ENCODE results near the gene ERFE. TPM values are rescaled to one million over a fixed set of nuclear protein-coding genes. Genes with fewer than 3 reads are reported as not detected.

ERFE gene
- total and polyA plus RNA-seq, 7 donors, result 1.4 to 18.2 (median 2.8) TPM

DNA sequence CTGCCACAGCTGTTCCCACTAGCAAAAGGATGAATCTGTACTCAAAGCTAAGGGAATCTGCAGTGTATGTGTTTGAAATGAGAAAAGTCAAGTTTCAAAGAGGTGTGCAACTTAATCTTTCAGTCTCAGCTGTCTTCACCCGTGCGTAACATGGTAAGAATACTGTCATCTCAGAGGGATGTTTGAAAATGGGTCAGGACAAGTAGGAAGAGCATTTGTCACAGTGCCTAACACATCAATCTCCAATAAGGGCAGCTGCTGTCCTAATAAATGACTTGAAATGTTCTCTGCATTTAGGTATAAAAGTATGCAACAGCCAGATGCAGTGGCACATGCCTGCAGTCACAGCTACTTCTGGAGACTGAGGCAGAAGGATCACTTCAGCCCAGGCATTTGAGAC is 31.7 kb downstream of the ERFE start:
- intact Hi-C loops (cut with DNase I), result no loop called here

DNA sequence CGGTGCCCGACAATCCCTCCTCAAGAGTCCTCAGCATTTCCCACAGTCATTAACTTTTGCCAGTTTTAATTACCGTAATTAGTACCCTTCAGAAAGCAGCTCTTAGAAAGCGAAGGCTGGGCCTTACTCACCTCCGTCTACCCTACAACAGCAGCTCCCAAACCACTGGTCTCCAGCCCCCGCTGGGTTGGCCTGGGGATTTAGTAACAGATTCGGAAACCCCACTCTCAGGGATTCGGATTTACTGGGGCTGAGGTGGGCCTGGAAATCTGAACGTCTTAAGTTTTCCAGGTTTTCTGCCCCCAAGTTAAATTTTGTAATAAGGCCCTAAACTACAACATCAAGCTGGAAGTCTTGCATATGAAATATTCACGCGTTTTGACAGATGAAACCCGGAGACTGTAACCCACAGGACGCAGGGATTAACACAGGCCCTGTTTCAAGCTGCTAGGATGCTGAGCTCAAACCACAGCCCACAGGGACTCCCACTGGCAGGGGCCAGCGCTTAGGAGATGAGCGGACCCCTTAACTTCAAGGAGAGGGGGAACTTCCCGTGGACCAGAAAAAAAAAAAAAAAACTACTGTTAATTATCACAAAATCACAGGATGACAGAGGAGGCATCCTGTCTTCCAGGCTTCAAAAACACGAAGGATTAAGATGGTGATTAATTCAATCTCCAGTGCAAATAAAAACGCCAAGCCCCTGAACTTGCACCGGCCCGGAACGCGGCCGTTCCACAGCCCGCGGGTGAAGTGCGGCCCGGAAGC is 43.7 kb downstream of the ERFE start:
- Histone ChIP-seq H3K4me3 (peak overlapping the region; percentile 82), H3K9me3 (no peaks in the 10 kb centered on the region), H3K4me1 (peaks cover 34% of the 10 kb centered on the region), H3K27ac (peak overlapping the region; percentile 96), H3K27me3 (ENCODE audit: insufficient read depth in 3 of 3, low read length in 2 of 3) (no peaks in the 10 kb centered on the region), H3K36me3 (ENCODE audit: insufficient read depth in 1 of 2, low read depth in 1 of 2) (no peaks in the 10 kb centered on the region)
- intact Hi-C loops (cut with DNase I), result loop anchor here (5.0 kb wide), 1 partner anchor 60 kb away; no protein-coding TSS in a partner anchor
- DNase-seq (no peak), ATAC-seq (no peak)
- no peak for TF ChIP-seq CTCF (IDR thresholded peaks at IDR 0.05)
- 7 to 12% (median 8%) methylated on average over 27 of the region's 27 CpGs for WGBS, 3 donors

More for the DNA sequence above, 31.7 kb downstream of the ERFE start:
- Histone ChIP-seq H3K27ac (peak overlapping the region; percentile 53), H3K36me3 (ENCODE audit: insufficient read depth in 1 of 2, low read depth in 1 of 2) (peaks cover 16 to 91% of the 10 kb centered on the region in 2 donors), H3K4me1 (no peaks in the 10 kb centered on the region), H3K27me3 (ENCODE audit: insufficient read depth in 3 of 3, low read length in 2 of 3) (no peaks in the 10 kb centered on the region), H3K9me3 (no peaks in the 10 kb centered on the region), H3K4me3 (no peak overlapping the region)
- ATAC-seq (peak in 3 of 4 donors; percentile 84 to 86 (median 84)), DNase-seq (no peak)
- WGBS, 3 donors, result 48 to 87% (median 54%) methylated on average over 2 of the region's 2 CpGs
- TF ChIP-seq CTCF (IDR thresholded peaks at IDR 0.05), result no peak

GRCh38 chr2:238203094-238203972 is 44.6 kb downstream of the ERFE start, which contains the start of gene ILKAP:
ILKAP (minus strand) TSS chr2:238203695; CDS start chr2:238203553, 142 bp downstream.
- peak within 1 kb of the TSS; percentile 82 for H3K4me3 ChIP-seq
- peak; percentile 92 to 95 for DNase-seq
- no peaks in the 10 kb centered on the region for H3K36me3 ChIP-seq (ENCODE audit: insufficient read depth in 1 of 2, low read depth in 1 of 2)
- peak; percentile 96 to 99 (median 98) for ATAC-seq
- no peaks in the 10 kb centered on the region for H3K9me3 ChIP-seq
- peaks cover 34% of the 10 kb centered on the region for H3K4me1 ChIP-seq
- intact Hi-C loops (cut with DNase I), result loop anchor here (5.0 kb wide), 1 partner anchor 59 kb away; no protein-coding TSS in a partner anchor
- 0% methylated on average over 46 to 126 of the region's 126 CpGs for WGBS, 3 donors
- H3K27me3 ChIP-seq (ENCODE audit: insufficient read depth in 3 of 3, low read length in 2 of 3), result no peaks in the 10 kb centered on the region
- peak within 1 kb of the TSS; percentile 96 for H3K27ac ChIP-seq
- no peak for TF ChIP-seq CTCF (IDR thresholded peaks at IDR 0.05)

- Histone ChIP-seq H3K9me3 (no peaks in the 10 kb centered on the region), H3K27me3 (ENCODE audit: insufficient read depth in 3 of 3, low read length in 2 of 3) (no peaks in the 10 kb centered on the region), H3K4me3 (peak overlapping the region; percentile 82), H3K4me1 (peaks cover 31% of the 10 kb centered on the region), H3K36me3 (ENCODE audit: insufficient read depth in 1 of 2, low read depth in 1 of 2) (no peaks in the 10 kb centered on the region), H3K27ac (peak overlapping the region; percentile 96)
- TF ChIP-seq CTCF (IDR thresholded peaks at IDR 0.05), result no peak
- intact Hi-C loops (cut with DNase I), result loop anchor here (5.0 kb wide), 1 partner anchor 58 kb away; no protein-coding TSS in a partner anchor
- ATAC-seq (peak in 1 of 4 donors; percentile 25), DNase-seq (no peak)
- WGBS, 3 donors, result 46 to 53% (median 49%) methylated on average over 18 of the region's 18 CpGs
Measured at GRCh38 chr2:238203973-238204683, 45.4 kb downstream of the ERFE start.

Measured in psoas muscle (tissue), 8 donors.